H1 (cell line): ENCODE data around the gene CHMP4B. TPM values are rescaled to one million over a fixed set of nuclear protein-coding genes. Genes with fewer than 3 reads are reported as not detected.

Experiments used
- CTCF ChIA-PET: fragments of 300-600 bp; sonication (Branson Sonifier 250); formaldehyde crosslinking; loops from one replicate; lab custom pipeline; 2021; ENCODE audit not compliant: partially characterized antibody; lab: Charles Lee
- POLR2A ChIA-PET: fragments of 300-600 bp; sonication (Branson Sonifier 250); formaldehyde crosslinking; loops from one replicate; lab custom pipeline; 2021; ENCODE audit warnings: inconsistent platforms; ENCODE audit not compliant: partially characterized antibody; lab: Charles Lee
- DNase-seq, 2 experiments: peaks; one replicate each; pipeline versions ENCODE4 v3.0.0 to v3.0.0-alpha.2; 2010 to 2022; ENCODE audit warnings: low spot score in 2 of 2, low read depth in 1 of 2, mixed read lengths in 1 of 2
- FAIRE-seq: peaks from 2 replicates; lab custom pipeline; 2011; peaks lifted over from hg19 to GRCh38; lab: Jason Lieb, UNC
- H2AFZ ChIP-seq: 2 replicates; pipeline ENCODE4 v1.8.1; 2012; ENCODE audit warnings: low read length, inconsistent platforms
- H2AK5ac ChIP-seq: 2 replicates; pipeline ENCODE4 v1.6.1; 2013; ENCODE audit warnings: low read depth, low read length
- H2BK120ac ChIP-seq: replicated peaks from 2 replicates; pipeline ENCODE3; 2013; ENCODE audit warnings: low read depth, low read length, inconsistent platforms
- H2BK12ac ChIP-seq: 2 replicates; pipeline ENCODE4 v1.6.1; 2013; ENCODE audit warnings: low read depth, low read length
- H2BK15ac ChIP-seq: 2 replicates; pipeline ENCODE4 v1.6.1; 2013; ENCODE audit warnings: low read length
- H2BK20ac ChIP-seq: 2 replicates; pipeline ENCODE4 v1.6.1; 2013; ENCODE audit warnings: low read length
- H2BK5ac ChIP-seq: 2 replicates; pipeline ENCODE4 v1.6.1; 2013; ENCODE audit warnings: low read depth, low read length
- H3K14ac ChIP-seq: 2 replicates; pipeline ENCODE4 v1.6.1; 2013; ENCODE audit warnings: inconsistent platforms; ENCODE audit not compliant: insufficient read length
- H3K18ac ChIP-seq: 2 replicates; pipeline ENCODE4 v1.6.1; 2013; ENCODE audit warnings: low read length; ENCODE audit errors: extremely low read depth
- H3K23ac ChIP-seq: 2 replicates; pipeline ENCODE4 v1.6.1; 2013; ENCODE audit warnings: inconsistent platforms; ENCODE audit not compliant: insufficient read length
- H3K23me2 ChIP-seq: 2 replicates; pipeline ENCODE4 v1.6.1; 2013; ENCODE audit warnings: low read depth, low read length
- H3K27ac ChIP-seq: 2 replicates; pipeline ENCODE4 v1.6.1; 2011; ENCODE audit warnings: low read depth, low read length, inconsistent platforms
- H3K27me3 ChIP-seq, 4 experiments: replicated peaks in 1 of 4; 1 replicate in 1 of 4; 2 replicates in 3 of 4; pipeline versions ENCODE4 v1.6.1 to v1.8.1; 2011 to 2013; ENCODE audit warnings: low read length in 3 of 4, mild to moderate bottlenecking in 3 of 4, inconsistent platforms in 2 of 4, mixed read lengths in 2 of 4, moderate library complexity in 1 of 4; ENCODE audit not compliant: control insufficient read depth in 3 of 4, insufficient read depth in 3 of 4; ENCODE audit errors: extremely low read depth in 1 of 4
- H3K36me3 ChIP-seq, 4 experiments: 2 replicates each; pipeline versions ENCODE4 v1.6.1 to v1.8.1; 2011 to 2013; ENCODE audit warnings: mild to moderate bottlenecking in 4 of 4, low read length in 3 of 4, moderate library complexity in 2 of 4, control low read depth in 1 of 4, inconsistent platforms in 1 of 4; ENCODE audit not compliant: insufficient read depth in 4 of 4, control insufficient read depth in 2 of 4
- H3K4ac ChIP-seq: replicated peaks from 2 replicates; pipeline ENCODE3; 2013; ENCODE audit warnings: low read length, low read depth, mixed read lengths, inconsistent platforms; ENCODE audit not compliant: insufficient read length
- H3K4me1 ChIP-seq, 4 experiments: replicated peaks in 1 of 4; 1 replicate in 1 of 4; 2 replicates in 3 of 4; pipeline versions ENCODE4 v1.6.1 to v1.8.1; 2011 to 2013; ENCODE audit warnings: low read length in 3 of 4, inconsistent platforms in 2 of 4, mixed read lengths in 1 of 4; ENCODE audit not compliant: insufficient read depth in 4 of 4, control insufficient read depth in 3 of 4
- H3K4me2 ChIP-seq, 2 experiments: 2 replicates each; pipeline versions ENCODE4 v1.6.1 to v1.8.1; 2011 to 2013; ENCODE audit warnings: low read depth in 2 of 2, low read length in 2 of 2, control low read depth in 1 of 2, inconsistent platforms in 1 of 2, mild to moderate bottlenecking in 1 of 2; ENCODE audit not compliant: insufficient read depth in 1 of 2
- H3K4me3 ChIP-seq, 4 experiments: fragments of 200-600, 300-600 bp in 1 of 4; sonication (generic), shearing (Covaris generic), sonication (Bioruptor Twin) in 1 of 4; 2 replicates each; pipeline versions ENCODE4 v1.5.1 to v1.8.1; 2011 to 2016; ENCODE audit warnings: low read length in 4 of 4, low read depth in 3 of 4, control low read depth in 2 of 4, inconsistent platforms in 2 of 4, mild to moderate bottlenecking in 2 of 4, mixed read lengths in 1 of 4, moderate library complexity in 1 of 4; ENCODE audit not compliant: insufficient read depth in 2 of 4; ENCODE audit errors: extremely low read depth in 1 of 4
- H3K56ac ChIP-seq: replicated peaks from 2 replicates; pipeline ENCODE3; 2013; ENCODE audit warnings: low read depth, mild to moderate bottlenecking, mixed read lengths, low read length, inconsistent platforms; ENCODE audit not compliant: insufficient read length
- H3K79me1 ChIP-seq: 2 replicates; pipeline ENCODE4 v1.6.1; 2013; ENCODE audit warnings: low read depth, low read length, control low read depth
- H3K79me2 ChIP-seq, 2 experiments: 2 replicates each; pipeline versions ENCODE4 v1.6.1 to v1.8.1; 2012 to 2013; ENCODE audit warnings: low read length in 2 of 2, mild to moderate bottlenecking in 2 of 2, inconsistent platforms in 1 of 2; ENCODE audit not compliant: insufficient read depth in 2 of 2, control insufficient read depth in 1 of 2
- H3K9ac ChIP-seq, 4 experiments: replicated peaks in 1 of 4; 1 replicate in 1 of 4; 2 replicates in 3 of 4; pipeline versions ENCODE4 v1.6.1 to v1.8.1; 2011 to 2013; ENCODE audit warnings: low read depth in 3 of 4, low read length in 3 of 4, control low read depth in 2 of 4, mild to moderate bottlenecking in 2 of 4, moderate library complexity in 2 of 4, inconsistent platforms in 1 of 4; ENCODE audit errors: extremely low read depth in 1 of 4
- H3K9me3 ChIP-seq, 2 experiments: 2 replicates each; pipeline versions ENCODE4 v1.6.1 to v1.8.1; 2012 to 2013; ENCODE audit warnings: mild to moderate bottlenecking in 2 of 2, moderate library complexity in 2 of 2, control low read depth in 1 of 2, inconsistent platforms in 1 of 2, low read depth in 1 of 2, low read length in 1 of 2, mixed read lengths in 1 of 2; ENCODE audit not compliant: insufficient read depth in 2 of 2
- H4K20me1 ChIP-seq, 2 experiments: replicated peaks in 1 of 2; 2 replicates each; pipeline versions ENCODE3 to v1.8.1; 2011 to 2013; ENCODE audit warnings: inconsistent platforms in 2 of 2, low read length in 2 of 2, mild to moderate bottlenecking in 1 of 2; ENCODE audit not compliant: insufficient read depth in 2 of 2, control insufficient read depth in 1 of 2
- H4K5ac ChIP-seq: 2 replicates; pipeline ENCODE4 v1.6.1; 2013; ENCODE audit warnings: low read length, low read depth, mixed read lengths, inconsistent platforms; ENCODE audit not compliant: insufficient read length
- H4K8ac ChIP-seq: 2 replicates; pipeline ENCODE4 v1.8.0; 2013; ENCODE audit warnings: mild to moderate bottlenecking, moderate library complexity, low read length, inconsistent platforms; ENCODE audit not compliant: insufficient read depth; ENCODE audit errors: extremely low read depth
- H4K91ac ChIP-seq: replicated peaks from 2 replicates; pipeline ENCODE3; 2013; ENCODE audit warnings: low read length, mixed read lengths, inconsistent platforms; ENCODE audit not compliant: insufficient read length
- CBX5 ChIP-seq: fragments of 300-800, 300-1000 bp; sonication (generic); IDR thresholded peaks from 2 replicates; pipeline ENCODE4 v1.7.1; 2016; ENCODE audit warnings: antibody characterized with exemption, low read length, low read depth
- POLR2AphosphoS5 ChIP-seq: IDR thresholded peaks from 2 replicates; pipeline ENCODE4 v1.6.1; 2011; ENCODE audit warnings: low read depth, low read length
- POU5F1 ChIP-seq: IDR thresholded peaks from 2 replicates; pipeline ENCODE4 v1.6.1; 2011; ENCODE audit warnings: low read depth, mild to moderate bottlenecking, low read length, moderate library complexity
- RNF2 ChIP-seq: fragments of 200-900, 300-1000 bp; sonication (generic); IDR thresholded peaks from 2 replicates; pipeline ENCODE4 v1.7.1; 2016; ENCODE audit warnings: borderline replicate concordance, low read depth, mild to moderate bottlenecking, antibody characterized with exemption, low read length; ENCODE audit not compliant: poor library complexity, severe bottlenecking; ENCODE audit errors: missing control alignments
- SIN3A ChIP-seq, 2 experiments: IDR thresholded peaks in 1 of 2; conservative IDR thresholded peaks in 1 of 2; 2 replicates each; pipeline ENCODE4 v1.6.1; 2011 to 2012; ENCODE audit warnings: low read length in 2 of 2, improper control_type of control experiment in 1 of 2, low read depth in 1 of 2, mild to moderate bottlenecking in 1 of 2
- TBP ChIP-seq: IDR thresholded peaks from 2 replicates; pipeline ENCODE4 v1.6.1; 2011; ENCODE audit warnings: low read depth, low read length, improper control_type of control experiment
- TCF12 ChIP-seq: IDR thresholded peaks from 2 replicates; pipeline ENCODE4 v1.6.1; 2011; ENCODE audit warnings: low read depth, mild to moderate bottlenecking, low read length
- WGBS, 2 experiments: shearing (Covaris generic) in 1 of 2; methylation state at CpG; one replicate each; pipeline versions ENCODE4 v1.1.6 to v1.1.7; 2013 to 2015; ENCODE audit warnings: low lambda C conversion rate in 2 of 2, mixed read lengths in 2 of 2, inconsistent platforms in 1 of 2, low coverage in 1 of 2, missing lambda C conversion rate in 1 of 2; ENCODE audit not compliant: insufficient replicate concordance in 2 of 2, insufficient coverage in 1 of 2, insufficient read length in 1 of 2; ENCODE audit errors: extremely low coverage in 1 of 2, missing lambda C conversion rate in 1 of 2; 5-methylcytosine and 5-hydroxymethylcytosine counted together
- polyA plus RNA-seq, 7 experiments: library from polyadenylated mRNA; depleted of rRNA in 3 of 7; stranded (reverse) in 5 of 7; unstranded in 2 of 7; fragments of >200 nt in 5 of 7; fragments of 200-250 nt in 2 of 7; gene quantifications; 1 replicate in 5 of 7; 2 replicates in 1 of 7; 4 replicates in 1 of 7; pipeline versions ENCODE4 v1.2.1 to v1.2.3, GENCODE V29; 2011 to 2013; ENCODE audit warnings: missing spikeins in 2 of 7, mixed read lengths in 2 of 7
- total RNA-seq: library from RNA; stranded (reverse); fragmentation: NEBNext Ultra II Directional; extraction: Animal tissue kit (Norgen Biotek cat#: 25700); gene quantifications from 2 replicates; pipeline ENCODE4 v1.2.1, GENCODE V29; 2021

The CHMP4B gene
- total and polyA plus RNA-seq, 2 of the 8 experiments (the other 6 are each of a cell fraction or from before 2014, with no cell fraction given): 38.6 to 66.3 TPM

DNA sequence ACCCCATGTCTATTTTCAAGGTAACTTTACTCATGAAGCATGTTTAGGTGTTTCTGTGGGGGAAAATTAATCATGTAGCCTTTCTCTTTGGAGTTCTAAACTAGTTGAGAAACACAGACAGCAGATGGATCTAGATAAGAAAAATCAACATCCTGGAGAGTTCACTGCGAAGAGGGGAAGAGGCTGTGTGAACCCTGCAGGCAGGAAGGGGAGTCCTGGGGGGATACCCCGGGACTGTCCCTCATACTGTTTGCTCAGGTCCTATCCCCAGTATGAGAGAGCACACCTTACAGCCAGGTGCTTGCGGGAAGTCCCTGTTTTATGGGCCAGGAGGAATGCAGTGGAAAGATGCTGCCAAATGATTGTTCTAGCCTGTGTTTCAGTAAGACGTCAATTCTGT lies 32.7 kb downstream of the CHMP4B start:
- peaks cover 2 to 17% of the 10 kb centered on the region in 2 experiments for H4K20me1 ChIP-seq
- no peak overlapping the region for H2AFZ ChIP-seq
- no peak for FAIRE-seq
- H2BK120ac ChIP-seq: no peak overlapping the region
- H3K4me1 ChIP-seq: peaks cover 10 to 23% (median 19%) of the 10 kb centered on the region in 4 experiments
- H4K91ac ChIP-seq: no peak overlapping the region
- no peak overlapping the region for H4K5ac ChIP-seq
- H2AK5ac ChIP-seq: no peak overlapping the region
- H2BK20ac ChIP-seq: no peak overlapping the region
- ChIA-PET POLR2A (interaction anchor here (1.0 kb wide), 1 partner anchor 16 kb away, joined by 3 read pairs; no protein-coding TSS in a partner anchor), CTCF (interaction anchor here (0.6 to 1.6 kb wide), 3 partner anchors 17 to 53 kb away, joined by 3 to 4 read pairs (median 3); no protein-coding TSS in a partner anchor)
- no peak overlapping the region for H3K9ac ChIP-seq
- no peak for DNase-seq
- H4K8ac ChIP-seq: no peak overlapping the region
- WGBS, 2 experiments: 82% methylated on average over 4 of the region's 4 CpGs; no CpG with 5 or more reads in 1 of the 2 experiments
- peaks cover 0 to 3% (median 0%) of the 10 kb centered on the region in 4 experiments; a peak in 1 of 8 replicates for H3K36me3 ChIP-seq
- peaks cover 18% of the 10 kb centered on the region for H3K79me1 ChIP-seq
- no peak overlapping the region for H3K18ac ChIP-seq
- H2BK12ac ChIP-seq: no peak overlapping the region
- no peaks in the 10 kb centered on the region for H3K9me3 ChIP-seq
- H3K4me3 ChIP-seq: no peak overlapping the region
- H3K27me3 ChIP-seq: no peaks in the 10 kb centered on the region
- no peak overlapping the region for H2BK5ac ChIP-seq
- 0 out of 2 replicates have a peak, but pooled peaks cover 2% of the 10 kb centered on the region for H3K23me2 ChIP-seq
- peaks cover 3 to 74% of the 10 kb centered on the region in 2 experiments; a peak in 3 of 4 replicates for H3K79me2 ChIP-seq
- no peak overlapping the region for H3K14ac ChIP-seq
- no peak overlapping the region for H3K4ac ChIP-seq
- no peak overlapping the region for H3K27ac ChIP-seq
- no peak overlapping the region for H3K4me2 ChIP-seq
- H2BK15ac ChIP-seq: no peak overlapping the region
- no peak overlapping the region for H3K23ac ChIP-seq
- no peak overlapping the region for H3K56ac ChIP-seq
- TF ChIP-seq TCF12 (no peak), CBX5 (no peak), RNF2 (no peak), TBP (no peak), SIN3A (conservative IDR thresholded peaks at IDR 0.05 in 1 of 2, IDR thresholded peaks at IDR 0.05 in 1 of 2; ENCODE audit: low read depth in 1 of 2, low read length in 2 of 2) (no peak), POU5F1 (no peak), POLR2AphosphoS5 (no peak)
